Activated CD8-positive, alpha-beta memory T cell treated with anti-CD3 and anti-CD28 coated beads, Interleukin-2, amount 10 ng/mL, durations not matched to agents 7 days and 5 days (primary cell): ENCODE data around the gene ALKBH3. TPM values are rescaled to one million over a fixed set of nuclear protein-coding genes. Genes with fewer than 3 reads are reported as not detected.
A peak's percentile ranks its signal among the peaks of the same experiment; 100 is the strongest.

ENCODE experiments used
- ATAC-seq: fragments of 150-1000 bp; cut with Tn5 transposase; one replicate; pipeline ENCODE4 v1.10.0; 2021; ENCODE audit warnings: moderate library complexity
- CTCF ChIA-PET: fragments of 350-600 bp; sonication (Branson Sonifier 250); formaldehyde crosslinking; loops from one replicate; lab custom pipeline; 2021; ENCODE audit warnings: antibody characterized with exemption; lab: Charles Lee
- DNase-seq: peaks from one replicate; pipeline ENCODE4 v3.0.0-alpha.2; 2020
- H3K27ac Mint-ChIP-seq: one replicate; pipeline ENCODE4 v1.8.0; 2021; ENCODE audit warnings: mild to moderate bottlenecking, mixed read lengths
- H3K27me3 Mint-ChIP-seq: one replicate; pipeline ENCODE4 v1.8.0; 2021; ENCODE audit warnings: mixed read lengths
- H3K36me3 Mint-ChIP-seq: one replicate; pipeline ENCODE4 v1.8.0; 2021; ENCODE audit warnings: mild to moderate bottlenecking, mixed read lengths
- H3K4me1 Mint-ChIP-seq: one replicate; pipeline ENCODE4 v1.8.0; 2021; ENCODE audit warnings: mixed read lengths
- H3K4me3 Mint-ChIP-seq: one replicate; pipeline ENCODE4 v1.8.0; 2021; ENCODE audit warnings: mild to moderate bottlenecking, moderate library complexity, mixed read lengths
- H3K9me3 Mint-ChIP-seq: one replicate; pipeline ENCODE4 v1.8.0; 2022; ENCODE audit warnings: low read depth, mixed read lengths
- total RNA-seq, 2 experiments: library from RNA; stranded (reverse); gene quantifications; one replicate each; pipeline ENCODE4 v1.2.3, GENCODE V29; 2021

ALKBH3 gene
- 10 to 100 TPM; 32.5 to 35.4 TPM for total RNA-seq

- CTCF ChIA-PET: interaction anchor here (0.7 to 1.6 kb wide), 8 partner anchors 9 to 569 kb away, joined by 3 to 13 read pairs (median 3); partner anchors contain the start of genes API5, C11orf96 and EXT2
- Mint-ChIP-seq H3K4me1 (peaks cover 21% of the 10 kb centered on the region), H3K4me3 (peak within 1 kb of the TSS; percentile 76), H3K36me3 (peaks cover 17% of the 10 kb centered on the region), H3K27me3 (peaks cover 12% of the 10 kb centered on the region), H3K27ac (peak within 1 kb of the TSS; percentile 70), H3K9me3 (no peaks in the 10 kb centered on the region)
- DNase-seq: peak; percentile 93
- peak; percentile 100 for ATAC-seq
These were observed at the start of gene ALKBH3 for GRCh38 chr11:43880640-43881159. TSS of gene ALKBH3 (plus strand) at chr11:43880831. CDS start at chr11:43882653, 1,822 bp downstream.

- CTCF ChIA-PET: interaction anchor here (0.9 to 2.4 kb wide), 3 partner anchors 21 to 50 kb away, joined by 3 to 9 read pairs (median 5); partner anchors contain the start of gene ALKBH3
- H3K27me3 Mint-ChIP-seq: no peaks in the 10 kb centered on the region
- ATAC-seq: peak; percentile 78
- peak; percentile 46 for DNase-seq
- H3K36me3 Mint-ChIP-seq: peaks cover 3% of the 10 kb centered on the region
- peaks cover 10% of the 10 kb centered on the region for H3K4me1 Mint-ChIP-seq
- no peaks in the 10 kb centered on the region for H3K9me3 Mint-ChIP-seq
- H3K4me3 Mint-ChIP-seq: no peak overlapping the region
- no peak overlapping the region for H3K27ac Mint-ChIP-seq
These were observed 49.6 kb upstream of the ALKBH3 start for GRCh38 chr11:43830928-43831440.

DNA sequence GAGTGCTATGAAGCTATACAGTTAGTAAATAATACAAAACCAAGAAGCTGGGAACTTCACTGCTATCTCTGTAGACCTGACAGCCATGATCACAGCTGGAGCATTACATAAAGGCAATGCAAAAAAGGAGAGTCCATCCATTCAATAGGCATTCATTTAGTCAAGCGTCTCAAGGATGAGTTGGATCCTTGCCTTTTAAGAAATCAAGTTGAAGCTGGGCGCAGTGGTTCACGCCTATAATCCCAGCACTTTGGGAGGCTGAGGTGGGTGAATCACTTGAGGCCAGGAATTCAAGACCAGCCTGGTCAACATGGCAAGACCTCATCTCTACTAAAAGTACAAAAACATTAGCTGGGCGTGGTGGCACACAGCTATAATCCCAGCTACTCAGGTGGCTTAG, 48.1 kb upstream of the ALKBH3 start:
- peaks cover 3% of the 10 kb centered on the region for H3K36me3 Mint-ChIP-seq
- peaks cover 11% of the 10 kb centered on the region for H3K4me1 Mint-ChIP-seq
- CTCF ChIA-PET: interaction anchor here (1.0 to 2.4 kb wide), 2 partner anchors 19 to 263 kb away, joined by 3 to 9 read pairs; partner anchors contain the start of gene EXT2
- no peak for DNase-seq
- ATAC-seq: no peak
- H3K27me3 Mint-ChIP-seq: no peaks in the 10 kb centered on the region
- H3K9me3 Mint-ChIP-seq: no peaks in the 10 kb centered on the region
- H3K4me3 Mint-ChIP-seq: no peak overlapping the region
- H3K27ac Mint-ChIP-seq: no peak overlapping the region

DNA sequence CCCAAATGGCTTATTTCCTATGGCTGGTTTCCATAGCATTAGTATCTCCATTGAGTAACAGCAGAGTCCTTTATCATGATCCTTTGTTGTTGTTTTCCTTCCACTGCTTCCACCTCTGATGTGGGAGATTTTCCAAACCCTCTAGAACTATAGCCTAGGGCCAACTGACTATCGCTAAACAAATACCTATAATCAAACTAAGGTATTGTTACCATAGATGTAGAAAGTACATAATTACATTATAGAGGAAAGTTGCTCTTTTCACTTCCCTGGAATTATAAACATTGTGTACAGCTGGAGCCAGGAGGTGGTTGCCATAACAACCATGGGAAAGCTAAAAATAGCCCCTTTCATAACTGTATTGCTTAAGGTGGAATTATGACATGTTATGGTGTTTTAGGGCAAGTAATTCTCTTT, 47.0 kb upstream of the ALKBH3 start:
- CTCF ChIA-PET: no interaction called here
- H3K27ac Mint-ChIP-seq: no peak overlapping the region
- H3K4me3 Mint-ChIP-seq: no peak overlapping the region
- H3K27me3 Mint-ChIP-seq: no peaks in the 10 kb centered on the region
- DNase-seq: no peak
- H3K9me3 Mint-ChIP-seq: no peaks in the 10 kb centered on the region
- H3K4me1 Mint-ChIP-seq: peaks cover 15% of the 10 kb centered on the region
- peaks cover 5% of the 10 kb centered on the region for H3K36me3 Mint-ChIP-seq
- no peak for ATAC-seq

DNA sequence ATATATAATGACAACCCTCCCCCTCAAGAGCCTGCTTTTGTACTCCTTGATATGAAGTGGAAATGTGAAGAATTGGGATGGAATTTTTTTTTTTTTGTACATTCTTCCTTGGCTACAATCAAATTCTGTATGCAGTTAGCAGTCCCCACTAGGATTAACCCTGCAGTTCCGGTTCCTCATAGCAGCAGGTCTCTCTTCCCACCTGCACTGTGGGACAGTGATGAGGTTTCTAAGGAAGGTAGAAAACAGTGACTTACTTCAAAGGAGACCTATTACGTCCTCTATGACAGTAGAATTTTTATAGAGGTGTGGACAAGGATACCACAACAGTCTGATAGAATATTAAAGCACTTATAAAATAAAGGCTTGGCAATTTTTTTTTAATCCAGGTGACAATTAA, 46.3 kb upstream of the ALKBH3 start:
- no peak overlapping the region for H3K27ac Mint-ChIP-seq
- ATAC-seq (no peak), DNase-seq (no peak)
- no peak overlapping the region for H3K4me3 Mint-ChIP-seq
- peaks cover 15% of the 10 kb centered on the region for H3K4me1 Mint-ChIP-seq
- CTCF ChIA-PET: no interaction called here
- no peaks in the 10 kb centered on the region for H3K27me3 Mint-ChIP-seq
- no peaks in the 10 kb centered on the region for H3K9me3 Mint-ChIP-seq
- H3K36me3 Mint-ChIP-seq: peaks cover 6% of the 10 kb centered on the region

- Mint-ChIP-seq H3K27me3 (no peaks in the 10 kb centered on the region), H3K4me1 (peaks cover 15% of the 10 kb centered on the region), H3K4me3 (no peak overlapping the region), H3K36me3 (peaks cover 6% of the 10 kb centered on the region), H3K27ac (no peak overlapping the region), H3K9me3 (no peaks in the 10 kb centered on the region)
- DNase-seq: no peak
- CTCF ChIA-PET: interaction anchor here (2.0 kb wide), 1 partner anchor 16 kb away, joined by 6 read pairs; no protein-coding TSS in a partner anchor
- no peak for ATAC-seq
These were observed 45.5 kb upstream of the ALKBH3 start for GRCh38 chr11:43835104-43835503.

- peaks cover 5% of the 10 kb centered on the region for H3K4me1 Mint-ChIP-seq
- ATAC-seq: no peak
- no peak overlapping the region for H3K4me3 Mint-ChIP-seq
These were observed 42.8 kb upstream of the ALKBH3 start for GRCh38 chr11:43837879-43838278.

GRCh38 chr11:43842021-43842420, 38.6 kb upstream of the ALKBH3 start:
- Mint-ChIP-seq H3K27me3 (no peaks in the 10 kb centered on the region), H3K4me1 (peaks cover 5% of the 10 kb centered on the region), H3K9me3 (no peaks in the 10 kb centered on the region), H3K4me3 (no peak overlapping the region), H3K36me3 (peaks cover 12% of the 10 kb centered on the region), H3K27ac (no peak overlapping the region)
- ATAC-seq (no peak), DNase-seq (no peak)
- CTCF ChIA-PET: interaction anchor here (1.0 to 1.7 kb wide), 2 partner anchors 10 to 15 kb away, joined by 3 to 9 read pairs; no protein-coding TSS in a partner anchor

More at GRCh38 chr11:43837879-43838278, 42.8 kb upstream of the ALKBH3 start:
- H3K9me3 Mint-ChIP-seq: no peaks in the 10 kb centered on the region
- H3K27ac Mint-ChIP-seq: no peak overlapping the region
- no peak for DNase-seq
- H3K27me3 Mint-ChIP-seq: no peaks in the 10 kb centered on the region
- CTCF ChIA-PET: interaction anchor here (0.6 to 1.3 kb wide), 3 partner anchors 12 to 718 kb away, joined by 3 to 5 read pairs (median 4); no protein-coding TSS in a partner anchor
- peaks cover 12% of the 10 kb centered on the region for H3K36me3 Mint-ChIP-seq

GRCh38 chr11:43845816-43846215, 34.8 kb upstream of the ALKBH3 start:
- CTCF ChIA-PET: no interaction called here

DNA sequence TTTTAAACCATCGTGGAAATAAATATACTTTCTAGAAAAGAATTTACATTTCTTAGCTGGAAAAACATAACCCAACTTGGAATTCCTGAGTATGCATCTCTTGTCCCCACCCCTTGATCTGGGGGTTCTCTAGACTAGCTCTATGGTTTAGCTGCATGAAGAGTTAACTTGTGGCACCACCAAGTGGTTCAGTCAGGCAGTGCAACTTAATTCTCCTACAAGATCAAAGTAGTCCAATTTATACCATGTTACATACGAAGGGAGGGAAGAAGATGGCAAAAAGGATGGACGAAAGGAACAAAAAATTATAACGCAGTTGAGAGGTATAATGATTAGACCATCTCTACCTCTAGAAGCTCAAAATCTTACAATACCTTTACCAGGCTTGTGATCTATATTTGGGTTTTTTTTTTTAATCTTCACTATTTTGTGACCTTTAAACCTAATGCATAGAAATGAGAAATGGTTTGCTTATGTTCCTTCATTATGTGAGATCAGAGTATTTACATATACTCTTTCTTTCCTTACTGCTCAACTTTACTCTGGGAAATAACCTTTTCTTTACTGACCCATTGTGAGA, 28.5 kb upstream of the ALKBH3 start:
- Mint-ChIP-seq H3K4me1 (no peaks in the 10 kb centered on the region), H3K4me3 (no peak overlapping the region), H3K27me3 (no peaks in the 10 kb centered on the region), H3K27ac (no peak overlapping the region), H3K9me3 (no peaks in the 10 kb centered on the region), H3K36me3 (peaks cover 1% of the 10 kb centered on the region)
- CTCF ChIA-PET: interaction anchor here (0.7 to 2.1 kb wide), 25 partner anchors 8 to 540 kb away, joined by 3 to 20 read pairs (median 4); partner anchors contain the start of gene API5
- ATAC-seq (peak; percentile 69), DNase-seq (peak; percentile 72)

More at GRCh38 chr11:43845816-43846215, 34.8 kb upstream of the ALKBH3 start:
- Mint-ChIP-seq H3K27me3 (no peaks in the 10 kb centered on the region), H3K36me3 (peaks cover 4% of the 10 kb centered on the region), H3K4me1 (no peaks in the 10 kb centered on the region), H3K9me3 (no peaks in the 10 kb centered on the region), H3K27ac (no peak overlapping the region), H3K4me3 (no peak overlapping the region)
- ATAC-seq: no peak
- no peak for DNase-seq

DNA sequence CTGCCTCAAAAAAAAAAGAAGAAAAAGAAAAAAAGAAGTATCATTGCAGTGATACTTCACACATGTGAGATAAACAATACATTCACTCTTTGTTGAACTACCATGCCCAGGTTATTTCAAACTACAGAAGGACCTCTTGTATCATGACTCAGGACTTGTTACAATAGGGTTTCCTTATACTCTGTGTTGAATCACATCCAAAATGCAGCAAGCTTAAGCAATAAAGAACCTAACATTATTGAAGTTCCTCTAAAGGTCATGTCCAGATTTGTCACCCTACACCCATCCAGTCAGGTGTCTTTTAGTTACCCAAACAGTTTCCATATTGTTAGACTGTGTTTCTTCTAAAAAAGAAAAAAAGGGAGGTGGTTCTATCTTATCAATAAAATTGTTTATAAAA, 26.9 kb upstream of the ALKBH3 start:
- DNase-seq: no peak
- Mint-ChIP-seq H3K27ac (no peak overlapping the region), H3K9me3 (no peaks in the 10 kb centered on the region), H3K4me1 (no peaks in the 10 kb centered on the region), H3K36me3 (peaks cover 1% of the 10 kb centered on the region), H3K27me3 (no peaks in the 10 kb centered on the region), H3K4me3 (no peak overlapping the region)
- ATAC-seq: no peak
- CTCF ChIA-PET: interaction anchor here (1.4 kb wide), 1 partner anchor 28 kb away, joined by 3 read pairs; no protein-coding TSS in a partner anchor

DNA sequence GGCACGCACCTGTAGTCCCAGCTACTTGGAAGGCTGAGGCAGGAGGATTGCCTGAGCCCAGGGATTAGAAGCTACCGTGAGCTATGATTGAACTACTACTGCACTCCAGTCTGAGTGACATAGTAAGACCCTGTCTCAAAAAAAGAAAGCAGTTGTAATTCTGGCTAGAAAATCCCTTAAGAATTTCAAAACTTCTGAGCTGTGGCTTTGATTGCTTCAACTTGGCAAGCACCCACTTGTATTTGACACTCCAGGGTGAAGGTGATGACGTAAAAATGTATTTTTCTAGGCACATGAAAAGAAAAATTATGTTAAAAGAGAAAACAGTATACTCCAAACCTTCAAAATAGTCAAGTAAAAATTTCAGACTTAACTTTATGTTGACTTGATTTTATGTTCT, 23.6 kb upstream of the ALKBH3 start:
- CTCF ChIA-PET: interaction anchor here (2.0 kb wide), 1 partner anchor 33 kb away, joined by 7 read pairs; no protein-coding TSS in a partner anchor
- H3K4me1 Mint-ChIP-seq: no peaks in the 10 kb centered on the region
- H3K27ac Mint-ChIP-seq: no peak overlapping the region
- DNase-seq (no peak), ATAC-seq (no peak)
- H3K4me3 Mint-ChIP-seq: no peak overlapping the region
- H3K36me3 Mint-ChIP-seq: peaks cover 3% of the 10 kb centered on the region
- H3K27me3 Mint-ChIP-seq: no peaks in the 10 kb centered on the region
- H3K9me3 Mint-ChIP-seq: no peaks in the 10 kb centered on the region

GRCh38 chr11:43861141-43861540, 19.5 kb upstream of the ALKBH3 start:
- peaks cover 1% of the 10 kb centered on the region for H3K36me3 Mint-ChIP-seq
- ATAC-seq (no peak), DNase-seq (no peak)
- H3K9me3 Mint-ChIP-seq: no peaks in the 10 kb centered on the region
- no peak overlapping the region for H3K4me3 Mint-ChIP-seq
- CTCF ChIA-PET: interaction anchor here (0.8 kb wide), 1 partner anchor 233 kb away, joined by 3 read pairs; no protein-coding TSS in a partner anchor
- H3K27ac Mint-ChIP-seq: no peak overlapping the region
- no peaks in the 10 kb centered on the region for H3K4me1 Mint-ChIP-seq
- H3K27me3 Mint-ChIP-seq: peaks cover 29% of the 10 kb centered on the region
